K562 (cell line): ENCODE data around the gene COL4A1. TPM values are rescaled to one million over a fixed set of nuclear protein-coding genes. Genes with fewer than 3 reads are reported as not detected.

Experiments
- ATAC-seq: fragments of 200-7000 bp; cut with Tn5 transposase; 3 replicates; pipeline ENCODE4 v1.9.1; 2020; ENCODE audit warnings: moderate library complexity
- BruUV-seq: library from RNA; stranded (reverse); fragments of 400-500 nt; replicated peaks from 2 replicates; lab custom pipeline; 2021; lab: Mats Ljungman, UMichigan
- CTCF ChIA-PET: fragments of 300-600 bp; formaldehyde crosslinking; extraction: SDS; loops from one replicate; lab custom pipeline; 2021; ENCODE audit warnings: low intra/inter-chr PET ratio; lab: Yijun Ruan, JAX
- POLR2A ChIA-PET: fragments of 300-600, 350-650 bp; sonication (Branson Sonifier 250); formaldehyde crosslinking; extraction: SDS; loops from one replicate; lab custom pipeline; 2021; ENCODE audit warnings: antibody characterized with exemption, inconsistent platforms; lab: Yijun Ruan, JAX
- DNase-seq, 4 experiments: peaks; one replicate each; pipeline versions ENCODE4 v3.0.0 to v3.0.0-alpha.2; 2011 to 2018; ENCODE audit warnings: low spot score in 3 of 4, mixed read lengths in 3 of 4; ENCODE audit errors: extremely low read depth in 1 of 4
- FAIRE-seq: peaks from 2 replicates; lab custom pipeline; 2011; peaks lifted over from hg19 to GRCh38; lab: Jason Lieb, UNC
- H2AFZ ChIP-seq: 2 replicates; pipeline ENCODE4 v1.6.0; 2011; ENCODE audit warnings: low read depth, low read length, control low read depth, inconsistent platforms
- H3K27ac ChIP-seq: fragments of 200-600 bp; 3 replicates; pipeline ENCODE4 v1.8.0; 2011; ENCODE audit warnings: low read depth, mild to moderate bottlenecking, control low read depth, inconsistent platforms, low read length, moderate library complexity, mixed read lengths; ENCODE audit errors: extremely low read depth
- H3K27me3 ChIP-seq, 2 experiments: fragments of 300-600 bp in 1 of 2; 2 replicates in 1 of 2; 3 replicates in 1 of 2; pipeline versions ENCODE4 v1.6.0 to v1.8.0; 2011; ENCODE audit warnings: inconsistent platforms in 2 of 2, low read length in 2 of 2, mild to moderate bottlenecking in 1 of 2, mixed read lengths in 1 of 2, moderate library complexity in 1 of 2; ENCODE audit not compliant: control insufficient read depth in 2 of 2, insufficient read depth in 2 of 2
- H3K36me3 ChIP-seq: fragments of 300-600 bp; 3 replicates; pipeline ENCODE4 v1.8.0; 2011; ENCODE audit warnings: mild to moderate bottlenecking, low read length, inconsistent platforms; ENCODE audit not compliant: control insufficient read depth, insufficient read depth
- H3K4me1 ChIP-seq, 2 experiments: fragments of 200-600 bp in 1 of 2; replicated peaks in 1 of 2; 2 replicates in 1 of 2; 3 replicates in 1 of 2; pipeline versions ENCODE4 v1.5.1 to v1.8.0; 2011; ENCODE audit warnings: inconsistent platforms in 2 of 2, low read length in 2 of 2, mild to moderate bottlenecking in 1 of 2, mixed read lengths in 1 of 2, moderate library complexity in 1 of 2; ENCODE audit not compliant: control insufficient read depth in 2 of 2, insufficient read depth in 2 of 2
- H3K4me2 ChIP-seq: 2 replicates; pipeline ENCODE4 v1.6.1; 2011; ENCODE audit warnings: low read length, control low read depth, inconsistent platforms, mixed read lengths; ENCODE audit not compliant: insufficient read depth
- H3K4me3 ChIP-seq: fragments of 200-600 bp; sonication (generic), shearing (Covaris generic); 2 replicates; pipeline ENCODE4 v1.5.1; 2016; ENCODE audit warnings: control low read depth, inconsistent platforms
- H3K79me2 ChIP-seq: fragments of 200-600 bp; 3 replicates; pipeline ENCODE4 v1.8.0; 2011; ENCODE audit warnings: low read length, inconsistent platforms; ENCODE audit not compliant: control insufficient read depth, insufficient read depth
- H3K9ac ChIP-seq, 2 experiments: 2 replicates each; pipeline versions ENCODE4 v1.6.0 to v1.6.1; 2011; ENCODE audit warnings: low read depth in 2 of 2, low read length in 2 of 2, control low read depth in 1 of 2, inconsistent platforms in 1 of 2, mild to moderate bottlenecking in 1 of 2, mixed read lengths in 1 of 2; ENCODE audit not compliant: insufficient read depth in 1 of 2
- H3K9me1 ChIP-seq: one replicate; pipeline ENCODE4 v1.6.0; 2011; ENCODE audit warnings: inconsistent platforms, mild to moderate bottlenecking, low read length, moderate library complexity; ENCODE audit not compliant: control insufficient read depth, insufficient read depth
- H3K9me3 ChIP-seq: replicated peaks from 2 replicates; pipeline ENCODE4 v1.5.1; 2011; ENCODE audit warnings: low read depth, low read length, inconsistent platforms; ENCODE audit not compliant: control insufficient read depth, insufficient read depth
- H4K20me1 ChIP-seq: replicated peaks from 2 replicates; pipeline ENCODE4 v1.6.1; 2011; ENCODE audit warnings: low read length, inconsistent platforms, mixed read lengths; ENCODE audit not compliant: control insufficient read depth, insufficient read depth
- BRD9 ChIP-seq: fragments of 450-650 bp; IDR thresholded peaks from 2 replicates; pipeline ENCODE4 v1.6.1; 2018; ENCODE audit warnings: low read depth; ENCODE audit not compliant: partially characterized antibody
- CAMTA2 ChIP-seq: fragments of 250-450 bp; sonication (Bioruptor Pico); conservative IDR thresholded peaks from 2 replicates; pipeline ENCODE4 v1.5.1; 2022
- CCNT2 ChIP-seq: IDR thresholded peaks from 2 replicates; pipeline ENCODE4 v1.6.1; 2011; ENCODE audit warnings: borderline replicate concordance, low read depth, mild to moderate bottlenecking, moderate library complexity, mixed read lengths, low read length; ENCODE audit not compliant: insufficient read length; ENCODE audit errors: extremely low read depth
- E2F3 ChIP-seq: fragments of 250-450 bp; sonication (Bioruptor Pico); IDR thresholded peaks from 2 replicates; pipeline ENCODE4 v1.4.0; 2020; ENCODE audit warnings: mild to moderate bottlenecking
- KAT7 ChIP-seq: sonication (generic); formaldehyde crosslinking; IDR thresholded peaks from 2 replicates; pipeline ENCODE4 v1.8.0; 2022; ENCODE audit warnings: missing genetic modification reagents, mild to moderate bottlenecking, borderline replicate concordance
- MAZ ChIP-seq, 2 experiments: fragments of 450-650 bp in 1 of 2; sonication (generic) in 1 of 2; formaldehyde crosslinking; IDR thresholded peaks in 1 of 2; conservative IDR thresholded peaks in 1 of 2; 2 replicates each; pipeline versions ENCODE4 v1.4.0 to v1.5.0; 2020; ENCODE audit warnings: mild to moderate bottlenecking in 1 of 2, missing genetic modification reagents in 1 of 2
- MEF2A ChIP-seq: IDR thresholded peaks from 2 replicates; pipeline ENCODE4 v1.6.1; 2011; ENCODE audit warnings: low read depth, mild to moderate bottlenecking, low read length, moderate library complexity; ENCODE audit not compliant: control insufficient read depth
- PKNOX1 ChIP-seq: fragments of 450-650 bp; IDR thresholded peaks from 2 replicates; pipeline ENCODE4 v1.6.1; 2016
- POLR2AphosphoS2 ChIP-seq: IDR thresholded peaks from 2 replicates; pipeline ENCODE4 v1.6.1; 2012; ENCODE audit warnings: low read length, improper control_type of control experiment
- TEAD2 ChIP-seq: fragments of 450-650 bp; IDR thresholded peaks from 2 replicates; pipeline ENCODE4 v1.6.1; 2016; ENCODE audit warnings: missing genetic modification characterization, control low read depth, missing compliant biosample characterization
- U2AF1 ChIP-seq: fragments of 200-400 bp; formaldehyde crosslinking; optimal IDR thresholded peaks from 2 replicates; pipeline ENCODE3; 2017; ENCODE audit warnings: mild to moderate bottlenecking, low read depth, low read length, moderate library complexity
- WGBS: fragments of 100-300 bp; shearing (Covaris generic); methylation state at CpG from one replicate; pipeline ENCODE4 v1.1.6; 2016; ENCODE audit warnings: low coverage, mixed read lengths; ENCODE audit not compliant: insufficient coverage; ENCODE audit errors: missing lambda C conversion rate; 5-methylcytosine and 5-hydroxymethylcytosine counted together
- in situ Hi-C: fragments of 300-500 bp; cut with MboI; formaldehyde crosslinking; loops from 4 replicates; pipeline ENCODE4 v1.15.0; 2018; ENCODE audit warnings: inconsistent platforms, mixed read lengths
- intact Hi-C: fragments of 100-400 bp; cut with micrococcal nuclease; formaldehyde crosslinking; loops from 2 replicates; pipeline ENCODE4 v1.14.2; 2022
- polyA plus RNA-seq, 8 experiments: library from polyadenylated mRNA; depleted of rRNA in 4 of 8; stranded (reverse) in 5 of 8; unstranded in 3 of 8; fragments of >200 nt; fragmentation: Nextera tagmentation in 2 of 8; fragmentation: Illumina TruSeq in 1 of 8; extraction: Ambion mirVana in 2 of 8; extraction: Trizol in 1 of 8; gene quantifications; 2 replicates each; pipeline versions ENCODE4 v1.2.1 to v1.2.3, GENCODE V29; 2011 to 2014; ENCODE audit warnings: inconsistent platforms in 1 of 8, missing spikeins in 1 of 8
- total RNA-seq, 7 experiments: library from RNA; depleted of rRNA in 6 of 7; stranded (reverse); fragments of >200 nt in 6 of 7; fragmentation: Illumina TruSeq in 2 of 7; extraction: Trizol in 2 of 7; gene quantifications; 2 replicates each; pipeline versions ENCODE4 v1.2.1 to v1.2.3, GENCODE V29; 2011 to 2021; ENCODE audit warnings: low replicate concordance in 1 of 7
- TF ChIP-seq, protein P1 (sequence below): fragments of 250-450 bp; sonication (Bioruptor Pico); IDR thresholded peaks from 2 replicates; pipeline ENCODE4 v1.5.0; 2021; ENCODE audit warnings: mild to moderate bottlenecking, borderline replicate concordance
- TF ChIP-seq, protein P2 (sequence below): fragments of 250-450 bp; sonication (Bioruptor Pico); IDR thresholded peaks from 2 replicates; pipeline ENCODE4 v1.6.1; 2021; ENCODE audit warnings: mild to moderate bottlenecking

COL4A1 gene
- total and polyA plus RNA-seq, 9 of the 15 experiments (the other 6 are each of a cell fraction or from before 2014, with no cell fraction given) = 0.35 TPM; not detected in 8

DNA sequence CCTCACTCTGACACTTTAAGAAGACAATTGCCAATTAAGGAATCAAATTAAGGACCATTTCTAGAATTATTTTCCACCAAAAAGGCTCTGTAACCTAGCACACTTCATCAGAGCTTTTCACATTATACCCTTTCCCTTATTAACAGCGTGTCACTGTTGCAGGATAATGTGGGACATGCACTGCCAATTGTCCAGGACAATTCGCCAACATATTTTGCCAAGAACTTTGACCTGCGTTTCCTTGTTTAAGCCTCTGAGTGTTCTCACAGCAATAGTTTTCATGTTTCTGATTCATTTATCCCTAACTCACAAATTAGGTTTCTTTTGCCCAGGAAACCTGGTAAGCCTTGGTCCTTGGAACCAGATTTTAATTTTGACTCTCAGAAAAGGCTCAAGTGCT, 13.3 kb downstream of the COL4A1 start:
- no peak overlapping the region for H3K4me2 ChIP-seq
- CTCF ChIA-PET = no interaction called here
- no peak for ATAC-seq
- H2AFZ ChIP-seq = no peak overlapping the region
- H3K9me3 ChIP-seq = no peaks in the 10 kb centered on the region
- no peak for DNase-seq
- POLR2A ChIA-PET = no interaction called here
- no peaks in the 10 kb centered on the region for H3K36me3 ChIP-seq
- peaks cover 2 to 12% of the 10 kb centered on the region in 2 experiments; a peak in 3 of 5 replicates for H3K27me3 ChIP-seq
- intact Hi-C loops (no loop called here), in situ Hi-C loops (no loop called here)
- no peak for FAIRE-seq
- TF ChIP-seq, protein P1, sequence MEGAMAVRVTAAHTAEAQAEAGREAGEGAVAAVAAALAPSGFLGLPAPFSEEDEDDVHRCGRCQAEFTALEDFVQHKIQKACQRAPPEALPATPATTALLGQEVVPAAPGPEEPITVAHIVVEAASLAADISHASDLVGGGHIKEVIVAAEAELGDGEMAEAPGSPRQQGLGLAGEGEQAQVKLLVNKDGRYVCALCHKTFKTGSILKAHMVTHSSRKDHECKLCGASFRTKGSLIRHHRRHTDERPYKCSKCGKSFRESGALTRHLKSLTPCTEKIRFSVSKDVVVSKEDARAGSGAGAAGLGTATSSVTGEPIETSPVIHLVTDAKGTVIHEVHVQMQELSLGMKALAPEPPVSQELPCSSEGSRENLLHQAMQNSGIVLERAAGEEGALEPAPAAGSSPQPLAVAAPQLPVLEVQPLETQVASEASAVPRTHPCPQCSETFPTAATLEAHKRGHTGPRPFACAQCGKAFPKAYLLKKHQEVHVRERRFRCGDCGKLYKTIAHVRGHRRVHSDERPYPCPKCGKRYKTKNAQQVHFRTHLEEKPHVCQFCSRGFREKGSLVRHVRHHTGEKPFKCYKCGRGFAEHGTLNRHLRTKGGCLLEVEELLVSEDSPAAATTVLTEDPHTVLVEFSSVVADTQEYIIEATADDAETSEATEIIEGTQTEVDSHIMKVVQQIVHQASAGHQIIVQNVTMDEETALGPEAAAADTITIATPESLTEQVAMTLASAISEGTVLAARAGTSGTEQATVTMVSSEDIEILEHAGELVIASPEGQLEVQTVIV (CRISPR knock-in tag) = no peak
- no peak for TF ChIP-seq MAZ (CRISPR knock-in tag; conservative IDR thresholded peaks at IDR 0.05 in 1 of 2, IDR thresholded peaks at IDR 0.05 in 1 of 2)
- no peak overlapping the region for H3K27ac ChIP-seq
- H3K79me2 ChIP-seq = no peaks in the 10 kb centered on the region
- WGBS = 0% methylated on average over 3 of the region's 3 CpGs
- H4K20me1 ChIP-seq = no peaks in the 10 kb centered on the region
- H3K9me1 ChIP-seq = no peaks in the 10 kb centered on the region
- BruUV-seq = no TSS peak
- no peak overlapping the region for H3K4me3 ChIP-seq
- no peak overlapping the region for H3K9ac ChIP-seq
- H3K4me1 ChIP-seq = peaks cover 0 to 2% of the 10 kb centered on the region in 2 experiments; a peak in 1 of 5 replicates

GRCh38 chr13:110293037-110293436, 13.9 kb downstream of the COL4A1 start:
- Histone ChIP-seq H3K27me3 (peaks cover 0 to 9% of the 10 kb centered on the region in 2 experiments; a peak in 2 of 5 replicates), H3K4me1 (no peaks in the 10 kb centered on the region), H3K27ac (no peak overlapping the region), H3K36me3 (no peaks in the 10 kb centered on the region), H4K20me1 (no peaks in the 10 kb centered on the region), H3K9me3 (no peaks in the 10 kb centered on the region), H3K79me2 (no peaks in the 10 kb centered on the region), H3K4me2 (no peak overlapping the region), H2AFZ (no peak overlapping the region), H3K9me1 (no peaks in the 10 kb centered on the region), H3K4me3 (no peak overlapping the region), H3K9ac (no peak overlapping the region)
- no TSS peak for BruUV-seq
- intact Hi-C loops = no loop called here
- no peak for DNase-seq
- POLR2A ChIA-PET = no interaction called here
- CTCF ChIA-PET = no interaction called here
- WGBS = 2% methylated on average over 7 of the region's 7 CpGs
- ATAC-seq = no peak
- no peak for FAIRE-seq
- in situ Hi-C loops = no loop called here
- TF ChIP-seq PKNOX1 (no peak), MEF2A (no peak), E2F3 (CRISPR knock-in tag) (no peak), CCNT2 (no peak), TEAD2 (no peak), U2AF1 (no peak), KAT7 (CRISPR knock-in tag) (no peak), BRD9 (no peak), POLR2AphosphoS2 (no peak), CAMTA2 (no peak)
- TF ChIP-seq, protein P2, sequence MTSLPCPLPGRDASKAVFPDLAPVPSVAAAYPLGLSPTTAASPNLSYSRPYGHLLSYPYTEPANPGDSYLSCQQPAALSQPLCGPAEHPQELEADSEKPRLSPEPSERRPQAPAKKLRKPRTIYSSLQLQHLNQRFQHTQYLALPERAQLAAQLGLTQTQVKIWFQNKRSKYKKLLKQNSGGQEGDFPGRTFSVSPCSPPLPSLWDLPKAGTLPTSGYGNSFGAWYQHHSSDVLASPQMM = no peak
